Measurements from ENCODE around the gene PAX2.
A peak's percentile ranks its signal among the peaks of the same experiment; 100 is the strongest.

Gene PAX2

GRCh38 chr10:100819424-100819823 is 74.0 kb downstream of the PAX2 start:
- no peak for DNase-seq (ENCODE audit: low spot score)

- DNase-seq (ENCODE audit: low spot score), result no peak
Measured at GRCh38 chr10:100823194-100823593, 77.8 kb downstream of the PAX2 start.

- DNase-seq (ENCODE audit: low spot score), result no peak
Measured at GRCh38 chr10:100824886-100825285, 79.5 kb downstream of the PAX2 start.

- DNase-seq (ENCODE audit: low spot score), result no peak
Measured at GRCh38 chr10:100825325-100825875, 80.0 kb downstream of the PAX2 start.

- DNase-seq (ENCODE audit: low spot score), result no peak
Measured at GRCh38 chr10:100826031-100826651, 80.8 kb downstream of the PAX2 start.

- no peak for DNase-seq (ENCODE audit: low spot score)
Measured at GRCh38 chr10:100826661-100826982, 81.2 kb downstream of the PAX2 start.

- no peak for DNase-seq (ENCODE audit: low spot score)
Measured at GRCh38 chr10:100826983-100827818, 81.8 kb downstream of the PAX2 start.

GRCh38 chr10:100827819-100828737 is 82.7 kb downstream of the PAX2 start:
- DNase-seq (ENCODE audit: low spot score), result peak; percentile 59

- DNase-seq (ENCODE audit: low spot score), result no peak
Measured at GRCh38 chr10:100828738-100829096, 83.3 kb downstream of the PAX2 start.

GRCh38 chr10:100829097-100829870 is 83.9 kb downstream of the PAX2 start:
- DNase-seq (ENCODE audit: low spot score), result peak; percentile 54

- DNase-seq (ENCODE audit: low spot score), result no peak
Measured at GRCh38 chr10:100829933-100830727, 84.7 kb downstream of the PAX2 start.

- DNase-seq (ENCODE audit: low spot score), result no peak
Measured at GRCh38 chr10:100830728-100831111, 85.3 kb downstream of the PAX2 start.

GRCh38 chr10:100831742-100832141 is 86.4 kb downstream of the PAX2 start:
- DNase-seq (ENCODE audit: low spot score), result no peak

- no peak for DNase-seq (ENCODE audit: low spot score)
Measured at GRCh38 chr10:100835810-100836209, 90.4 kb downstream of the PAX2 start.

GRCh38 chr10:100836891-100837290 is 91.5 kb downstream of the PAX2 start:
- no peak for DNase-seq (ENCODE audit: low spot score)

GRCh38 chr10:100837300-100837699 is 91.9 kb downstream of the PAX2 start:
- no peak for DNase-seq (ENCODE audit: low spot score)

GRCh38 chr10:100838986-100839385 is 93.6 kb downstream of the PAX2 start:
- DNase-seq (ENCODE audit: low spot score), result no peak

GRCh38 chr10:100841528-100841927 is 96.1 kb downstream of the PAX2 start:
- DNase-seq (ENCODE audit: low spot score), result no peak

- DNase-seq (ENCODE audit: low spot score), result no peak
Measured at GRCh38 chr10:100847440-100847839, 102.1 kb downstream of the PAX2 start.

- no peak for DNase-seq (ENCODE audit: low spot score)
Measured at GRCh38 chr10:100848770-100849169, 103.4 kb downstream of the PAX2 start.

GRCh38 chr10:100858261-100858660 is 112.9 kb downstream of the PAX2 start:
- DNase-seq (ENCODE audit: low spot score), result no peak
